Subcutaneous abdominal adipose tissue (tissue), 5 donors: ENCODE data around the gene KRT80.
"Not testable (repeated sequence)": the region's sequence is repeated elsewhere in the genome, so short reads cannot be mapped to it uniquely, and the experiment has no call there.

Source experiments
- H3K27ac ChIP-seq: one replicate; pipeline ENCODE4 v1.7.0; 2013; ENCODE audit warnings: low read depth, mild to moderate bottlenecking, inconsistent platforms, low read length, moderate library complexity
- H3K27me3 ChIP-seq, 5 donors: one replicate each; pipeline ENCODE4 v1.7.0; 2013; ENCODE audit warnings: low read length in 5 of 5, inconsistent platforms in 1 of 5; ENCODE audit not compliant: control insufficient read depth in 5 of 5, insufficient read depth in 4 of 5
- H3K36me3 ChIP-seq, 5 donors: one replicate each; pipeline ENCODE4 v1.7.0; 2013; ENCODE audit warnings: low read length in 5 of 5; ENCODE audit not compliant: control insufficient read depth in 5 of 5, insufficient read depth in 5 of 5
- H3K4me1 ChIP-seq, 5 donors: one replicate each; pipeline ENCODE4 v1.7.0; 2013; ENCODE audit warnings: low read length in 5 of 5, mild to moderate bottlenecking in 3 of 5, moderate library complexity in 1 of 5; ENCODE audit not compliant: control insufficient read depth in 5 of 5, insufficient read depth in 5 of 5
- H3K4me3 ChIP-seq, 5 donors: one replicate each; pipeline ENCODE4 v1.7.0; 2013; ENCODE audit warnings: low read length in 5 of 5, low read depth in 1 of 5
- H3K9ac ChIP-seq, 5 donors: one replicate each; pipeline ENCODE4 v1.7.0; 2013; ENCODE audit warnings: low read length in 5 of 5, mild to moderate bottlenecking in 4 of 5, moderate library complexity in 3 of 5
- H3K9me3 ChIP-seq, 5 donors: one replicate each; pipeline ENCODE4 v1.7.0; 2013; ENCODE audit warnings: low read length in 5 of 5; ENCODE audit not compliant: control insufficient read depth in 5 of 5
- donor health status: healthy.
- donor health status: healthy.
- donor health status: healthy.
- donor health status: healthy.
- donor health status: healthy.

KRT80 gene

DNA sequence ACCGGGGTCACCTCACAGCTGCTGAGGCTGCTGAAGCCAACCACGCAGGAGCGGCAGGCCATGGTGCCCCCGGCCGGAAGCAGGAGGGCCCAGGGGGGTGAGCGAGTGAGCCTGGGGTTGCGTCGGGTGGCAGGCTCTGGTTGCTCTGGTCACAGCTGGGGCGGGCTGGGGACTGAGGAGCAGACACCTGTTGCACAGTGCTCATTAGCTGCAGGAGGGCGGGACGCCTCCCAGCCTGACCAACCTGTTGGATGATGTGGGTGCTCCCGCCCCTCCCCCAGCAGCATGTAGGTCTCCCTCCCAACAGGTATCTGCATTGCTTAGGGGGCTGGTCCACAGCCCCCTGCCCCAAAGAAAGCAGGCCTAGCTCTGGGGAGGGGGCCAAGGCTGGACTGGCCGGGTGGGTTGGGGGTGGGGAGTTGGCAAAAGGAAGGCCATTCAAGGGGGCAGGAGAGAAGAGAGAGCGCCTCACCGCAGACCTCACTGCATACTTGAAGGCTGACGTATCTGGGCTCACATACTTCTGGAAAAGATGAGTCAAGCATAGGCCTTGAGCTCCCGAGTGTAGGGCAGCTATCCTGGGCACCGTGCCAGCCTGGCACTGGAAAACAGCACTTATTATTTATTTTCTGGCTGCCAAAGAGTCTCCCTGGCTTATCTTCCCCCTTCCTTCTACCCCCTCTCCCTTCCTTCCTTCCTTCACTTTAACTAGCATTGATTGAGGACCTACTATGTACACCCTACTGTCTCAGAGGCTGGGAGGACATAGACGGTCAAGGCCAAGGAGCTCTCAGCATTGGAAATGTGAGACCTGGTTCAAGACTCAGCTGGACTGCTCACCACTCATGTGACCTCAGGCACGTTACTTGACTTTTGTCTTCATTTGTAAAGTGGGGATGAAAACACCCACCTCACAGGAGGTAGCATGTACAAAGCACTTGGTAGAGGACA, at the start of gene KRT80:
KRT80 (minus strand) TSS at position 174 of the 951 bp plus-strand sequence; CDS start at position 62, 112 bp downstream.
- Histone ChIP-seq H3K4me3 (no peak within 1 kb of the TSS), H3K9ac (no peak within 1 kb of the TSS), H3K4me1 (peaks cover 5 to 36% (median 32%) of the 10 kb centered on the region in 5 donors)

DNA sequence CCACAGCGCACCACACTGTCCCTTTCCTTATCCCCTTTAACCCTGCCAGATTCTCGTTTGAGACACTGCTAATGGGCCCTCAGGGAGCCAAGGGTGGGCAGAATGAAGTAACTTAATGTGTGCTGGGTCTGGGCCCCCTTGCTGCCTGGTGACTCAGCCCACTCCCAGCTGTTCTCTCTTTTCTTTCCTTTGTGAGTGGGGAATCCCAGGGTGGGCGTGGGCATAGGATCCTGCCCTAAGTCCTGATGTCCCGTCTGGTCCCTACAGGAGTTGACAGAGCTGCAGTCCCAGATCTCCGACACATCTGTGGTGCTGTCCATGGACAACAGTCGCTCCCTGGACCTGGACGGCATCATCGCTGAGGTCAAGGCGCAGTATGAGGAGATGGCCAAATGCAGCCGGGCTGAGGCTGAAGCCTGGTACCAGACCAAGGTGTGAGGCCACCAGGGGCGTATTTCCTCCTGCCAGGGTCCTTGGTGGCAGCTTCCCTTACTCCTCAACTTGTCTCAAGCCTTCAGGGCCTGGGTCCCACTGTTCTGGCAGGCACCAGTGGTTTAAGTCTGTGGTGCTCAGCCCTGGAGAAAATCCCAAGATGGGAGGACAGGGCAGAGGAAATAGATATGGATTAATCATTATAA, 49.5 kb upstream of the KRT80 start:
- H3K27me3 ChIP-seq, result peaks cover 0 to 9% (median 0%) of the 10 kb centered on the region in 5 donors
- H3K4me3 ChIP-seq, result no peak overlapping the region
- H3K4me1 ChIP-seq, result peaks cover 3 to 17% (median 15%) of the 10 kb centered on the region in 5 donors
- H3K9me3 ChIP-seq, result no peaks in the 10 kb centered on the region
- no peaks in the 10 kb centered on the region for H3K36me3 ChIP-seq
- no peak overlapping the region for H3K27ac ChIP-seq
- H3K9ac ChIP-seq, result no peak overlapping the region

More for the DNA sequence above, at the start of gene KRT80:
- H3K9me3 ChIP-seq, result no peaks in the 10 kb centered on the region
- H3K27ac ChIP-seq, result no peak within 1 kb of the TSS
- H3K27me3 ChIP-seq, result no peaks in the 10 kb centered on the region
- H3K36me3 ChIP-seq, result no peaks in the 10 kb centered on the region

DNA sequence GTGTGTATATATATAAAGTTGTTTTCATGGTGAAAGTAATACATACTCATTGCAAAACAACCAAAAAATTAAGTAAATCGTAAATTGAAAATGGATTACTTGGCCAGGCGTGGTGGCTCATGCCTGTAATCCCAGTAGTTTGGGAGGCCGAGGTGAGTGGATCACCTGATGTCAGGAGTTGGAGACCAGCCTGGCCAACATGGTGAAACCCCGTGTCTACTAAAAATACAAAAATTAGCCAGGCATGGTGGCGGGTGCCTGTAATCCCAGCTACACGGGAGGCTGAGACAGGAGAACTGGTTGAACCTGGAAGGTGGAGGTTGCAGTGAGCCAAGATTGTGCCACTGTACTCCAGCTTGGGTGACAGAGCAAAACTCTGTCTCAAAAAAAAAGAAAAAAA, 48.4 kb upstream of the KRT80 start:
- peaks cover 3 to 22% (median 15%) of the 10 kb centered on the region in 5 donors for H3K4me1 ChIP-seq
- not testable (repeated sequence) for H3K4me3 ChIP-seq, H3K27ac ChIP-seq, H3K27me3 ChIP-seq, H3K36me3 ChIP-seq, H3K9ac ChIP-seq, H3K9me3 ChIP-seq

DNA sequence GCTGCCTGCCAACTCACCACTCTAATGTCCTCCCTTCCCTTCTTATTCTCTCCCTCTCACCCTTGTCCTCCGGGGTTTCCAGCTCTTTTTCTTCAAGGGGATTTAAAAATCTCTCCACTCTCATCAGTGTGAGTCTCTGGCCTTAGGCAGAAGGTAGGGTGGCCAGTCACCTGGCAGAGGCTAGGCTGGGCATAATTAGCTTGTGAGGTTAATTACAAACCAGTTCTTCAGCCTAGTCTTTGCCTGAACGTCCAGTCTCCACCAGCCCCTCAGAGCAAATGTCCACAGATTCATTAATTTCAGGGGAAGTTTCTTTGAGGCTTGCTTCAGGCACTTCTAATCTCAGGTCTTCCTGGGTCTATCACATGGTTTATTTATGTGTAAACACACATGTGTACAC, 48.0 kb upstream of the KRT80 start:
- no peak overlapping the region for H3K27ac ChIP-seq
- H3K27me3 ChIP-seq, result peaks cover 0 to 9% (median under 1%) of the 10 kb centered on the region in 5 donors
- H3K4me3 ChIP-seq, result no peak overlapping the region
- H3K9me3 ChIP-seq, result no peaks in the 10 kb centered on the region
- peaks cover 3 to 22% (median 15%) of the 10 kb centered on the region in 5 donors for H3K4me1 ChIP-seq
- H3K36me3 ChIP-seq, result no peaks in the 10 kb centered on the region
- no peak overlapping the region for H3K9ac ChIP-seq

DNA sequence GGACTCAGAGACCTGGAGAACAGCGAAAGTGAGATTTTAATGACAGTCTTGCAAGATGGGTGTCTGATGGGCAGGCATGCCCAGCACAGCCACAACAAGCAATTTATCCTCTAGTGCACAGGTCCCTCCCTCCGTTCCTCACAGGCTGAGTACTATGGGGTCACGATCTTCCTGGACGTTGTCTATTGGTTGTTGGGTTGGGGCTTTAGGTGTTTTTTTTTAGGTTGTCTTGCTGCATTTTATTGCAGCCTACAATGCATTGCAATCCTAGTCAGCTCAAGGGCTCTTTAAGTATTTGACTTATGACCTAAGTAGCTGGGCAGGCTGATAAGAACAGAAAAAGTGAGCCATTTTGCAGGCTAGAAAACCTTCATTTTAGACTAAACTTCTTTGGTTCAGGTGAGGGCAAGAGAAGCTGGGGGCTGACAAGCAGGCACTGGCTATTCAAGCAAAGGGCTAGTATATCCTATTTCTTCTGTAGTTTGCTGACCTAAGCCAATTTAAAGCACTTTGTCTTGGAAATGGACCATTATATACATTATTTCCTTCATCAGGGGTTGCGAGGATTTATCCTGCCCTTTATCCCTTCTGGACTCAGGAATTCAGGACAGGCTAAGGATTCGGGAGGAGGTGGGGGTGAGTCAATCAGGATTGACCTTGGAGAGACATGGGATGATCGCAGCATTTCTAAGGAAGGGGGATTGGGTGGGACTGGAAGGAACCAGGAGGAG, 47.3 kb upstream of the KRT80 start:
- peaks cover 0 to 6% (median 4%) of the 10 kb centered on the region in 5 donors for H3K27me3 ChIP-seq
- peaks cover 3 to 16% (median 10%) of the 10 kb centered on the region in 5 donors for H3K4me1 ChIP-seq
- no peak overlapping the region for H3K9ac ChIP-seq
- H3K9me3 ChIP-seq, result no peaks in the 10 kb centered on the region
- H3K4me3 ChIP-seq, result no peak overlapping the region
- H3K36me3 ChIP-seq, result no peaks in the 10 kb centered on the region
- H3K27ac ChIP-seq, result no peak overlapping the region

DNA sequence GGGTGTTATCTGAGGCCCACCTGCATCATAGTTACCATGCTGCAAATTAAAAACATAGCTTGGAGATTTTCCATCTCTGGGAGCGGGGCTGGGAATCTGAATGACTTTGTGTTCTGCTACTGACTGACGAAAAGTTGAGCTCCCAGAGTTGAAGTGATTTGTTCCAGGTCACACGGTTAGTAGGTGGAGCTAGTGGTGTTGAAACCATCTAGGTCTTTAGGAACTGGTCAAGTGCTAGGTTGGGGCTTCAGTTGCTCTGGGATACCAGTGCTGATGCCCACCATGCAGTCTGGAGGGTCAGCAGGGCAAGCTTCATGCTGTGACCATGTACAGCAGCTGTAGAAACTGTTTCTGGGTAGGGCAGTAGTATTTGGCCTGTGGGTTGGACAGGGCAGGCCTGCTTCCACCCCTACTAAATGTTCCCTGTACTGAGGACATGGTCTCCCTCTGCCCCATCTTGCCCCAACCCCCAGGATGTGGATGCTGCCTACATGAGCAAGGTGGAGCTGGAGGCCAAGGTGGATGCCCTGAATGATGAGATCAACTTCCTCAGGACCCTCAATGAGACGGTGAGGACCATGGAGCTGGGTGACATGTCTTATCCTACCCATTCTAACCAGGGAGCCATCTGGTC, 46.5 kb upstream of the KRT80 start:
- no peak overlapping the region for H3K9ac ChIP-seq
- H3K4me1 ChIP-seq, result peaks cover 2 to 9% (median 2%) of the 10 kb centered on the region in 5 donors
- no peak overlapping the region for H3K4me3 ChIP-seq
- no peaks in the 10 kb centered on the region for H3K36me3 ChIP-seq
- H3K27ac ChIP-seq, result no peak overlapping the region
- H3K9me3 ChIP-seq, result no peaks in the 10 kb centered on the region
- H3K27me3 ChIP-seq, result peaks cover 0 to 10% (median 8%) of the 10 kb centered on the region in 5 donors

DNA sequence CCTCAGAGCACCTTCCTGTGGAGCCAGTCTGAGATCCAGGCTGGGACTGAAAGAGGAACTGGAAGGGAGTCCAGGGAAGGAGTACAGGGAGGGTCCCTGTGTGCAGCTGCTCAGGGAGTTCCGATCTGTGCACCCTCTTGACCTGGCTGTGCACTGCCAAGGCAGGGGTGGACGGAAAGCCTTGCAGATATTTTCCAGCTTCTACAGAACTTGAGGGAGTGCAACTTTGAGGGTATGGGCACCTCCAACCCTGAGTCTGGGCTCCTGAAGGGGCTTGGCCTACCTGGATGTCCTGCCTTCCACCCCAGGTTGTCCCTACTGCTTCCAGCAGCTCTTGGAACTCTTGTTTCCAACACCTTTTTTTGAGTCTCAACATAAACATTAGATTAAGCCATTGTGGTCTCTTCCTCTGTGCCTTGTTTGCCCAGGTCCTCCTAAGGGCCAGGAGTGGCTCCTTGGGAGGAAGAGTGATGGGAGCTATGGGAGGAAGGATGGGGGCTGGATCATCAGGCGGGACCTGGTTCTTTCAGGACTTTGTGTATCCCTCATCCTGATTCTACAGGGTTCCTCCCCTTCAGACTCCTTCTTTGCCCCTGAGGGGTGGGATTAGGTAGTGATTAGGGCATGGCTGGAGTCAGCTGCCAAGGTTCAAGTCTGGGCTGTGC, 44.7 kb upstream of the KRT80 start:
- H3K27ac ChIP-seq, result no peak overlapping the region
- H3K9ac ChIP-seq, result no peak overlapping the region
- no peak overlapping the region for H3K4me3 ChIP-seq
- no peaks in the 10 kb centered on the region for H3K9me3 ChIP-seq
- peaks cover 0 to 18% (median 2%) of the 10 kb centered on the region in 5 donors for H3K4me1 ChIP-seq
- no peaks in the 10 kb centered on the region for H3K36me3 ChIP-seq
- peaks cover 9 to 27% (median 22%) of the 10 kb centered on the region in 5 donors for H3K27me3 ChIP-seq

DNA sequence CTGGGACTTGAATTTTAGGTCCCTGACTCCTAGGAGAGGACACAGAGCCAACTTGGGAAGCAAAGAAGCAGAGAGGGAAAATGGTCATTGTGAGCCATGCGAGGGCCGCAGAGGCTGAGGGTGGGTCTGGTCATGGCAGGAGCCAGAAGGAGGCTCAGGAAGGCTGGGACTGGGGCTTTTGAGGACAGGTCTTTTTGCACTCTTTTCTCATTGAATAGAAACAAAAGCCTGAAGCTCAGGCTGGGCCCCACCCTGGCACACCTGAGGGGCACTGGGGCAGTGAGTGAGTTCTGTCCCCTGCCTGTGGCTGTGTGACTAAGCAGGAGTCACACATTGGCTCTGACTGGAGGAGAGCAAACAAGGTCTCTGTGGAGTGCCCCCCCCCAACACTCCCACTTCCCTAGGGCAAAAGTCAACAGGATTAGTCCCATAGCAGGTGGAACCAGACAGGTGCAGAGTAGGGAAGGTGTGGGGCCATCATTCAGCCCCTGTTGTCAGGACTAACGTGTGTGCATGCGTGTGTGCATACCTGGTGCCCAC, 44.1 kb upstream of the KRT80 start:
- H3K9me3 ChIP-seq, result no peaks in the 10 kb centered on the region
- H3K4me1 ChIP-seq, result peaks cover 0 to 25% (median 3%) of the 10 kb centered on the region in 5 donors
- H3K27ac ChIP-seq, result no peak overlapping the region
- H3K36me3 ChIP-seq, result no peaks in the 10 kb centered on the region
- H3K9ac ChIP-seq, result no peak overlapping the region
- H3K27me3 ChIP-seq, result peaks cover 9 to 31% (median 22%) of the 10 kb centered on the region in 5 donors
- no peak overlapping the region for H3K4me3 ChIP-seq
